GM10266 (cell line): ENCODE measurements around the gene NSMCE1.

Experiments used
- DNase-seq: peaks from one replicate; pipeline ENCODE4 v3.0.0; 2012; ENCODE audit errors: extremely low spot score
- CTCF ChIP-seq: IDR thresholded peaks from 2 replicates; pipeline ENCODE4 v1.5.1; 2012; ENCODE audit warnings: mild to moderate bottlenecking, low read depth; ENCODE audit not compliant: control insufficient read depth, insufficient read depth; ENCODE audit errors: missing control alignments

NSMCE1 gene

GRCh38 chr16:27231692-27232060 is 36.9 kb downstream of the NSMCE1 start:
- DNase-seq, result no peak
- TF ChIP-seq CTCF, result no peak

GRCh38 chr16:27230562-27231001 is 38.0 kb downstream of the NSMCE1 start:
- no peak for TF ChIP-seq CTCF
- no peak for DNase-seq

- no peak for DNase-seq
- no peak for TF ChIP-seq CTCF
Measured at GRCh38 chr16:27229891-27230470, 38.6 kb downstream of the NSMCE1 start.

- no peak for DNase-seq
Measured at GRCh38 chr16:27228621-27229501, 39.7 kb downstream of the NSMCE1 start.

GRCh38 chr16:27228045-27228444 is 40.5 kb downstream of the NSMCE1 start:
- TF ChIP-seq CTCF, result no peak
- DNase-seq, result no peak

More at GRCh38 chr16:27228621-27229501, 39.7 kb downstream of the NSMCE1 start:
- peak; percentile 17 for TF ChIP-seq CTCF

- DNase-seq, result no peak
- no peak for TF ChIP-seq CTCF
Measured at GRCh38 chr16:27226976-27227705, 41.4 kb downstream of the NSMCE1 start.

GRCh38 chr16:27226476-27226875 is 42.1 kb downstream of the NSMCE1 start:
- no peak for TF ChIP-seq CTCF
- no peak for DNase-seq
